GM23338 (cell line): ENCODE data around the gene ZHX3. TPM values are rescaled to one million over a fixed set of nuclear protein-coding genes. Genes with fewer than 3 reads are reported as not detected.

ENCODE experiments used
- ATAC-seq: fragments of 200-7000 bp; cut with Tn5 transposase; 3 replicates; pipeline ENCODE4 v1.9.1; 2020
- DNase-seq: peaks from one replicate; pipeline ENCODE4 v3.0.0-alpha.2; 2015; ENCODE audit warnings: low spot score
- H2AFZ ChIP-seq: fragments of 200-600 bp; sonication (generic); 2 replicates; pipeline ENCODE4 v1.8.0; 2016; ENCODE audit warnings: antibody characterized with exemption, mild to moderate bottlenecking, moderate library complexity
- H3F3A ChIP-seq: fragments of 200-600 bp; sonication (generic); replicated peaks from 2 replicates; pipeline ENCODE4 v1.8.0; 2017; ENCODE audit warnings: antibody characterized with exemption, mixed run types, low read depth
- H3K27ac ChIP-seq: fragments of 200-600 bp; sonication (generic); 2 replicates; pipeline ENCODE4 v1.6.1; 2016; ENCODE audit warnings: low read depth
- H3K27me3 ChIP-seq: fragments of 200-600 bp; sonication (generic); 2 replicates; pipeline ENCODE4 v1.8.0; 2016; ENCODE audit warnings: mild to moderate bottlenecking, mixed run types, moderate library complexity; ENCODE audit not compliant: insufficient read depth
- H3K36me3 ChIP-seq: fragments of 200-600 bp; sonication (generic); 2 replicates; pipeline ENCODE4 v1.8.0; 2016; ENCODE audit warnings: mild to moderate bottlenecking; ENCODE audit not compliant: insufficient read depth
- H3K4me1 ChIP-seq: fragments of 200-600 bp; sonication (generic); 2 replicates; pipeline ENCODE4 v1.8.0; 2016; ENCODE audit warnings: mild to moderate bottlenecking, moderate library complexity; ENCODE audit not compliant: insufficient read depth
- H3K4me2 ChIP-seq: fragments of 200-600 bp; sonication (generic); 2 replicates; pipeline ENCODE4 v1.7.1; 2017; ENCODE audit warnings: mixed run types
- H3K4me3 ChIP-seq: fragments of 200-600 bp; sonication (generic); 2 replicates; pipeline ENCODE4 v1.6.1; 2016; ENCODE audit warnings: mixed run types
- H3K79me2 ChIP-seq: fragments of 200-600 bp; sonication (generic); replicated peaks from 2 replicates; pipeline ENCODE4 v1.8.0; 2017; ENCODE audit warnings: mild to moderate bottlenecking; ENCODE audit not compliant: insufficient read depth
- H3K9me2 ChIP-seq: fragments of 200-600 bp; sonication (generic); 2 replicates; pipeline ENCODE4 v1.8.0; 2017; ENCODE audit not compliant: insufficient read depth
- H4K20me1 ChIP-seq: fragments of 200-600 bp; sonication (generic); replicated peaks from 2 replicates; pipeline ENCODE4 v1.8.0; 2017; ENCODE audit warnings: mild to moderate bottlenecking; ENCODE audit not compliant: insufficient read depth
- H3K27ac Mint-ChIP-seq: 2 replicates; pipeline ENCODE4 v1.8.0; 2020; ENCODE audit warnings: inconsistent platforms, mild to moderate bottlenecking, moderate library complexity, mixed read lengths
- H3K27me3 Mint-ChIP-seq: 3 replicates; pipeline ENCODE4 v1.8.0; 2022; ENCODE audit warnings: low read depth, mild to moderate bottlenecking, moderate library complexity, mixed read lengths, inconsistent platforms; ENCODE audit not compliant: insufficient read depth, poor library complexity
- H3K36me3 Mint-ChIP-seq: 3 replicates; pipeline ENCODE4 v1.8.0; 2021; ENCODE audit warnings: low read depth, mild to moderate bottlenecking, inconsistent platforms, moderate library complexity, mixed read lengths
- H3K4me1 Mint-ChIP-seq: 3 replicates; pipeline ENCODE4 v1.8.0; 2020; ENCODE audit warnings: mild to moderate bottlenecking, inconsistent platforms, mixed read lengths
- H3K4me3 Mint-ChIP-seq: 3 replicates; pipeline ENCODE4 v1.8.0; 2021; ENCODE audit warnings: moderate library complexity, mild to moderate bottlenecking, inconsistent platforms, mixed read lengths
- H3K9me3 Mint-ChIP-seq: 3 replicates; pipeline ENCODE4 v1.8.0; 2020; ENCODE audit warnings: moderate library complexity, mild to moderate bottlenecking, inconsistent platforms, mixed read lengths
- EZH2 ChIP-seq: fragments of 200-600 bp; sonication (generic); IDR thresholded peaks from one replicate; pipeline ENCODE4 v1.8.0; 2017; ENCODE audit warnings: antibody characterized with exemption, mild to moderate bottlenecking, low read depth; ENCODE audit not compliant: unreplicated experiment
- EZH2phosphoT487 ChIP-seq: fragments of 200-600 bp; sonication (generic); IDR thresholded peaks from one replicate; pipeline ENCODE4 v1.8.1; 2018; ENCODE audit warnings: antibody characterized with exemption; ENCODE audit not compliant: unreplicated experiment
- JUNB ChIP-seq: IDR thresholded peaks from one replicate; pipeline ENCODE4 v1.6.1; 2016; ENCODE audit warnings: antibody characterized with exemption; ENCODE audit not compliant: unreplicated experiment
- NANOG ChIP-seq: IDR thresholded peaks from 2 replicates; pipeline ENCODE4 v1.6.1; 2016; ENCODE audit warnings: antibody characterized with exemption, borderline replicate concordance
- POLR2AphosphoS5 ChIP-seq: IDR thresholded peaks from 2 replicates; pipeline ENCODE4 v1.6.1; 2016; ENCODE audit warnings: antibody characterized with exemption, low read depth
- STAT1 ChIP-seq: IDR thresholded peaks from one replicate; pipeline ENCODE4 v1.6.1; 2016; ENCODE audit warnings: antibody characterized with exemption; ENCODE audit not compliant: unreplicated experiment
- ZNF114 ChIP-seq: fragments of 250-450 bp; sonication (Bioruptor Pico); IDR thresholded peaks from 2 replicates; pipeline ENCODE4 v1.5.0; 2020; ENCODE audit warnings: mild to moderate bottlenecking, moderate library complexity
- ZNF331 ChIP-seq: fragments of 250-450 bp; sonication (Bioruptor Pico); IDR thresholded peaks from 2 replicates; pipeline ENCODE4 v1.5.0; 2020; ENCODE audit warnings: low read depth, mild to moderate bottlenecking, moderate library complexity
- polyA plus RNA-seq: library from polyadenylated mRNA; unstranded; fragments of >200 nt; fragmentation: Nextera tagmentation; extraction: Ambion mirVana; gene quantifications from 2 replicates; pipeline ENCODE4 v1.2.1, GENCODE V29; 2016
- total RNA-seq: library from RNA; depleted of rRNA; stranded (reverse); fragments of >200 nt; shearing (Covaris generic); gene quantifications from 2 replicates; pipeline ENCODE4 v1.2.3, GENCODE V29; 2014
- TF ChIP-seq, protein P1 (sequence below): IDR thresholded peaks from 2 replicates; pipeline ENCODE4 v1.6.1; 2016; ENCODE audit warnings: antibody characterized with exemption
- TF ChIP-seq, protein P2 (sequence below): fragments of 250-450 bp; sonication (Bioruptor Pico); IDR thresholded peaks from 2 replicates; pipeline ENCODE4 v1.5.0; 2020; ENCODE audit warnings: mild to moderate bottlenecking, moderate library complexity
- TF ChIP-seq, protein P3 (sequence below): IDR thresholded peaks from one replicate; pipeline ENCODE4 v1.6.1; 2018; ENCODE audit warnings: antibody characterized with exemption; ENCODE audit not compliant: unreplicated experiment

The ZHX3 gene
- total and polyA plus RNA-seq, 2 experiments from 2014 or later: 1.7 to 2.8 TPM

DNA sequence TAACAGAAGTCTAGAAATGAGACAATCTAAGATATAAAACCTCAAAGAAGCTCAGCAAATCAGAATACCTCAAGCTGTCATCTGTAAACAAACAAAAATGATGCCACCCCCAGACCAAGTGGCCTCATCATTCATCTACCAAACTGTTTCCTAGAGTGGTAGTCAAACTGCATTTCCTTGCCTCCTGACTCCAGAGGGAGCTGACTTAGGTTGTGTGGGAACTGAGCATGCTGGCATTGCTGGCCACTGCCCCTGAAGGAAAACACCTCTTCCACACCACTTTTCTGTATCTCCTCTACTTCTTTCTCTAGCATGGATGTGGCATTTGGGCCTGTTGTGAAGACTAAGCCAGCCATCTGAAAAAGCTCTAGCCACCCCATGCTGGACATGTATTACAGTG, 56.3 kb downstream of the ZHX3 start (continued):
- TF ChIP-seq, protein P1, sequence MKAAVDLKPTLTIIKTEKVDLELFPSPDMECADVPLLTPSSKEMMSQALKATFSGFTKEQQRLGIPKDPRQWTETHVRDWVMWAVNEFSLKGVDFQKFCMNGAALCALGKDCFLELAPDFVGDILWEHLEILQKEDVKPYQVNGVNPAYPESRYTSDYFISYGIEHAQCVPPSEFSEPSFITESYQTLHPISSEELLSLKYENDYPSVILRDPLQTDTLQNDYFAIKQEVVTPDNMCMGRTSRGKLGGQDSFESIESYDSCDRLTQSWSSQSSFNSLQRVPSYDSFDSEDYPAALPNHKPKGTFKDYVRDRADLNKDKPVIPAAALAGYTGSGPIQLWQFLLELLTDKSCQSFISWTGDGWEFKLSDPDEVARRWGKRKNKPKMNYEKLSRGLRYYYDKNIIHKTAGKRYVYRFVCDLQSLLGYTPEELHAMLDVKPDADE: no peak
- TF ChIP-seq ZNF331 (CRISPR knock-in tag) (no peak), POLR2AphosphoS5 (no peak)
- TF ChIP-seq, protein P2, sequence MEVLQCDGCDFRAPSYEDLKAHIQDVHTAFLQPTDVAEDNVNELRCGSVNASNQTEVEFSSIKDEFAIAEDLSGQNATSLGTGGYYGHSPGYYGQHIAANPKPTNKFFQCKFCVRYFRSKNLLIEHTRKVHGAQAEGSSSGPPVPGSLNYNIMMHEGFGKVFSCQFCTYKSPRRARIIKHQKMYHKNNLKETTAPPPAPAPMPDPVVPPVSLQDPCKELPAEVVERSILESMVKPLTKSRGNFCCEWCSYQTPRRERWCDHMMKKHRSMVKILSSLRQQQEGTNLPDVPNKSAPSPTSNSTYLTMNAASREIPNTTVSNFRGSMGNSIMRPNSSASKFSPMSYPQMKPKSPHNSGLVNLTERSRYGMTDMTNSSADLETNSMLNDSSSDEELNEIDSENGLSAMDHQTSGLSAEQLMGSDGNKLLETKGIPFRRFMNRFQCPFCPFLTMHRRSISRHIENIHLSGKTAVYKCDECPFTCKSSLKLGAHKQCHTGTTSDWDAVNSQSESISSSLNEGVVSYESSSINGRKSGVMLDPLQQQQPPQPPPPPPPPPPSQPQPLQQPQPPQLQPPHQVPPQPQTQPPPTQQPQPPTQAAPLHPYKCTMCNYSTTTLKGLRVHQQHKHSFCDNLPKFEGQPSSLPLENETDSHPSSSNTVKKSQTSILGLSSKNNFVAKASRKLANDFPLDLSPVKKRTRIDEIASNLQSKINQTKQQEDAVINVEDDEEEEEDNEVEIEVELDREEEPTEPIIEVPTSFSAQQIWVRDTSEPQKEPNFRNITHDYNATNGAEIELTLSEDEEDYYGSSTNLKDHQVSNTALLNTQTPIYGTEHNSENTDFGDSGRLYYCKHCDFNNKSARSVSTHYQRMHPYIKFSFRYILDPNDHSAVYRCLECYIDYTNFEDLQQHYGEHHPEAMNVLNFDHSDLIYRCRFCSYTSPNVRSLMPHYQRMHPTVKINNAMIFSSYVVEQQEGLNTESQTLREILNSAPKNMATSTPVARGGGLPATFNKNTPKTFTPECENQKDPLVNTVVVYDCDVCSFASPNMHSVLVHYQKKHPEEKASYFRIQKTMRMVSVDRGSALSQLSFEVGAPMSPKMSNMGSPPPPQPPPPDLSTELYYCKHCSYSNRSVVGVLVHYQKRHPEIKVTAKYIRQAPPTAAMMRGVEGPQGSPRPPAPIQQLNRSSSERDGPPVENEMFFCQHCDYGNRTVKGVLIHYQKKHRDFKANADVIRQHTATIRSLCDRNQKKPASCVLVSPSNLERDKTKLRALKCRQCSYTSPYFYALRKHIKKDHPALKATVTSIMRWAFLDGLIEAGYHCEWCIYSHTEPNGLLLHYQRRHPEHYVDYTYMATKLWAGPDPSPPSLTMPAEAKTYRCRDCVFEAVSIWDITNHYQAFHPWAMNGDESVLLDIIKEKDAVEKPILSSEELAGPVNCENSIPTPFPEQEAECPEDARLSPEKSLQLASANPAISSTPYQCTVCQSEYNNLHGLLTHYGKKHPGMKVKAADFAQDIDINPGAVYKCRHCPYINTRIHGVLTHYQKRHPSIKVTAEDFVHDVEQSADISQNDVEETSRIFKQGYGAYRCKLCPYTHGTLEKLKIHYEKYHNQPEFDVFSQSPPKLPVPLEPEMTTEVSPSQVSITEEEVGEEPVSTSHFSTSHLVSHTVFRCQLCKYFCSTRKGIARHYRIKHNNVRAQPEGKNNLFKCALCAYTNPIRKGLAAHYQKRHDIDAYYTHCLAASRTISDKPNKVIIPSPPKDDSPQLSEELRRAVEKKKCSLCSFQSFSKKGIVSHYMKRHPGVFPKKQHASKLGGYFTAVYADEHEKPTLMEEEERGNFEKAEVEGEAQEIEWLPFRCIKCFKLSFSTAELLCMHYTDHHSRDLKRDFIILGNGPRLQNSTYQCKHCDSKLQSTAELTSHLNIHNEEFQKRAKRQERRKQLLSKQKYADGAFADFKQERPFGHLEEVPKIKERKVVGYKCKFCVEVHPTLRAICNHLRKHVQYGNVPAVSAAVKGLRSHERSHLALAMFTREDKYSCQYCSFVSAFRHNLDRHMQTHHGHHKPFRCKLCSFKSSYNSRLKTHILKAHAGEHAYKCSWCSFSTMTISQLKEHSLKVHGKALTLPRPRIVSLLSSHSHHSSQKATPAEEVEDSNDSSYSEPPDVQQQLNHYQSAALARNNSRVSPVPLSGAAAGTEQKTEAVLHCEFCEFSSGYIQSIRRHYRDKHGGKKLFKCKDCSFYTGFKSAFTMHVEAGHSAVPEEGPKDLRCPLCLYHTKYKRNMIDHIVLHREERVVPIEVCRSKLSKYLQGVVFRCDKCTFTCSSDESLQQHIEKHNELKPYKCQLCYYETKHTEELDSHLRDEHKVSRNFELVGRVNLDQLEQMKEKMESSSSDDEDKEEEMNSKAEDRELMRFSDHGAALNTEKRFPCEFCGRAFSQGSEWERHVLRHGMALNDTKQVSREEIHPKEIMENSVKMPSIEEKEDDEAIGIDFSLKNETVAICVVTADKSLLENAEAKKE (CRISPR knock-in tag): no peak

DNA sequence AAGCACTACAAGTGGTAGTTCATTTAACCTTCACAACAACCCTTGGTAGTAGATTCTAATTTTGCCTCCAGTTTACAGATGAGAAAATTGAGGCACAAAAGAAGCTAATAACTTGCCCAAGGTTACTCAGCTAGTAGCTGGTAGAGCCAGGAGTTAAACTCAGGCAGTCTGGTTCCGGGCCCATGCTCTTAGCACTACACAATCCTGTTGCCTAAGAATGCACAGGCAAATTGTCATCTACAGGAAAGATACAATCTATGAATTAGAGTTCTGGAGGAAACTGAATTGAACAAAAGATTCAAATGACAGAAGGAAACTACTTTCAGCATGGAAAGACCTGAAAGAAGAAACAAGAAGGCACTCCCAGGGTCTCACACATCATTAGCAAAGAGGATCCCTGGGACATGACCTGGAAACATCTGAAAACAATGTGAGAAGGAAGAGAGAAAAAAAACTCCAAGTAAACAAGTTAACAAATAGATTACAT, 56.8 kb downstream of the ZHX3 start:
- H3K79me2 ChIP-seq: no peaks in the 10 kb centered on the region
- H3F3A ChIP-seq: no peaks in the 10 kb centered on the region
- no peaks in the 10 kb centered on the region for H3K4me1 ChIP-seq
- no peaks in the 10 kb centered on the region for H3K36me3 ChIP-seq
- no peak overlapping the region for H3K4me2 ChIP-seq
- no peak overlapping the region for H2AFZ ChIP-seq
- no peak overlapping the region for H3K4me3 ChIP-seq
- H3K27me3 ChIP-seq: no peaks in the 10 kb centered on the region
- no peak overlapping the region for H3K27ac ChIP-seq
- no peaks in the 10 kb centered on the region for H3K9me2 ChIP-seq
- no peak overlapping the region for H3K27ac Mint-ChIP-seq
- no peak for ATAC-seq
- H3K27me3 Mint-ChIP-seq: no peaks in the 10 kb centered on the region
- no peaks in the 10 kb centered on the region for H3K36me3 Mint-ChIP-seq
- DNase-seq: no peak
- H3K9me3 Mint-ChIP-seq: no peaks in the 10 kb centered on the region
- no peak overlapping the region for H3K4me3 Mint-ChIP-seq
- H3K4me1 Mint-ChIP-seq: no peaks in the 10 kb centered on the region
- H4K20me1 ChIP-seq: no peaks in the 10 kb centered on the region
- no peak for TF ChIP-seq EZH2
- TF ChIP-seq NANOG: no peak
- TF ChIP-seq ZNF331 (CRISPR knock-in tag): no peak
- TF ChIP-seq, protein P3, sequence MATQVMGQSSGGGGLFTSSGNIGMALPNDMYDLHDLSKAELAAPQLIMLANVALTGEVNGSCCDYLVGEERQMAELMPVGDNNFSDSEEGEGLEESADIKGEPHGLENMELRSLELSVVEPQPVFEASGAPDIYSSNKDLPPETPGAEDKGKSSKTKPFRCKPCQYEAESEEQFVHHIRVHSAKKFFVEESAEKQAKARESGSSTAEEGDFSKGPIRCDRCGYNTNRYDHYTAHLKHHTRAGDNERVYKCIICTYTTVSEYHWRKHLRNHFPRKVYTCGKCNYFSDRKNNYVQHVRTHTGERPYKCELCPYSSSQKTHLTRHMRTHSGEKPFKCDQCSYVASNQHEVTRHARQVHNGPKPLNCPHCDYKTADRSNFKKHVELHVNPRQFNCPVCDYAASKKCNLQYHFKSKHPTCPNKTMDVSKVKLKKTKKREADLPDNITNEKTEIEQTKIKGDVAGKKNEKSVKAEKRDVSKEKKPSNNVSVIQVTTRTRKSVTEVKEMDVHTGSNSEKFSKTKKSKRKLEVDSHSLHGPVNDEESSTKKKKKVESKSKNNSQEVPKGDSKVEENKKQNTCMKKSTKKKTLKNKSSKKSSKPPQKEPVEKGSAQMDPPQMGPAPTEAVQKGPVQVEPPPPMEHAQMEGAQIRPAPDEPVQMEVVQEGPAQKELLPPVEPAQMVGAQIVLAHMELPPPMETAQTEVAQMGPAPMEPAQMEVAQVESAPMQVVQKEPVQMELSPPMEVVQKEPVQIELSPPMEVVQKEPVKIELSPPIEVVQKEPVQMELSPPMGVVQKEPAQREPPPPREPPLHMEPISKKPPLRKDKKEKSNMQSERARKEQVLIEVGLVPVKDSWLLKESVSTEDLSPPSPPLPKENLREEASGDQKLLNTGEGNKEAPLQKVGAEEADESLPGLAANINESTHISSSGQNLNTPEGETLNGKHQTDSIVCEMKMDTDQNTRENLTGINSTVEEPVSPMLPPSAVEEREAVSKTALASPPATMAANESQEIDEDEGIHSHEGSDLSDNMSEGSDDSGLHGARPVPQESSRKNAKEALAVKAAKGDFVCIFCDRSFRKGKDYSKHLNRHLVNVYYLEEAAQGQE: no peak
- TF ChIP-seq JUNB: no peak
- TF ChIP-seq ZNF114: no peak
- TF ChIP-seq STAT1: no peak
- no peak for TF ChIP-seq POLR2AphosphoS5
- no peak for TF ChIP-seq EZH2phosphoT487
